Thymus (tissue), 11 donors: ENCODE data around the gene KRT3. TPM values are rescaled to one million over a fixed set of nuclear protein-coding genes. Genes with fewer than 3 reads are reported as not detected.

Source experiments
- DNase-seq, 9 donors: peaks; one replicate each; pipeline ENCODE4 v3.0.0-alpha.2; 2013; ENCODE audit warnings: low spot score in 9 of 9, low read depth in 6 of 9, missing footprints in 1 of 9
- H3K27ac ChIP-seq, 2 donors: one replicate each; pipeline ENCODE4 v1.5.1; 2013; ENCODE audit warnings: control low read depth in 1 of 2, low read depth in 1 of 2, low read length in 1 of 2, mild to moderate bottlenecking in 1 of 2, moderate library complexity in 1 of 2
- H3K27me3 ChIP-seq, 2 donors: one replicate each; pipeline ENCODE4 v1.5.1; 2013; ENCODE audit warnings: low read length in 1 of 2; ENCODE audit not compliant: control insufficient read depth in 2 of 2, insufficient read depth in 1 of 2
- H3K36me3 ChIP-seq, 2 donors: one replicate each; pipeline ENCODE4 v1.5.1; 2013; ENCODE audit warnings: low read length in 1 of 2, mild to moderate bottlenecking in 1 of 2, moderate library complexity in 1 of 2; ENCODE audit not compliant: control insufficient read depth in 2 of 2, insufficient read depth in 2 of 2
- H3K4me1 ChIP-seq, 2 donors: one replicate each; pipeline ENCODE4 v1.5.1; 2013; ENCODE audit warnings: low read length in 2 of 2; ENCODE audit not compliant: control insufficient read depth in 2 of 2, insufficient read depth in 2 of 2
- H3K4me3 ChIP-seq, 2 donors: one replicate each; pipeline ENCODE4 v1.5.1; 2013; ENCODE audit warnings: low read length in 2 of 2, control low read depth in 1 of 2, mild to moderate bottlenecking in 1 of 2
- H3K9me3 ChIP-seq, 2 donors: one replicate each; pipeline ENCODE4 v1.5.1; 2013; ENCODE audit warnings: low read length in 1 of 2, mild to moderate bottlenecking in 1 of 2; ENCODE audit not compliant: control insufficient read depth in 2 of 2, insufficient read depth in 1 of 2
- WGBS: extraction: QIAGEN DNeasy Blood & Tissue Kit; methylation state at CpG from one replicate; pipeline ENCODE4 v1.1.7; 2013; 5-methylcytosine and 5-hydroxymethylcytosine counted together
- polyA plus RNA-seq: library from polyadenylated mRNA; stranded (reverse); fragments of 200-250 nt; gene quantifications from one replicate; pipeline ENCODE4 v1.2.3, GENCODE V29; 2013
- total RNA-seq: library from RNA; stranded (reverse); fragments of 120-200 nt; gene quantifications from one replicate; pipeline ENCODE4 v1.2.4, GENCODE V29; 2013
- donor health status: healthy.

The KRT3 gene
- total and polyA plus RNA-seq, 2 donors = 0.14 to 1.0 TPM

DNA sequence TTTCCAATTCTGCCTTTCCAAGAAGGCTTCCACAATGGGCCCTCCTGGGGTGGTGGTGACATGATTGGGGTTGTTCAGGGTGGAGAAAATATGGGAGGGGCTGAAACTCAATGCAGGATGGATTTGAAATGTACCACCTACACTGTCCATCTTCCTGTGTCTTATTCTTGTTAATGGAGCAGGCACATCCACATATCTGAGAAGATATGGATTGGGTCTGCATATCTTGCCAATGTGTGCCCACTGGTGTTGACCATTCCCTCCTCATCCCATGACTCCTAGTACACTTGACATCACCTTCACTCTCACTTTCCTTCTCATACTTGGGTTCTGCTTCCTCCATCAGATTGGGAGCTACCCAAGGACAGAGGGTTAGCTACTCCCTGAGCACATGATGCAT, 26.0 kb downstream of the KRT3 start:
- Histone ChIP-seq H3K9me3 (no peaks in the 10 kb centered on the region), H3K27ac (no peak overlapping the region), H3K27me3 (peaks cover 0 to 2% of the 10 kb centered on the region in 2 donors), H3K4me1 (no peaks in the 10 kb centered on the region), H3K36me3 (no peaks in the 10 kb centered on the region), H3K4me3 (no peak overlapping the region)
- no peak for DNase-seq

DNA sequence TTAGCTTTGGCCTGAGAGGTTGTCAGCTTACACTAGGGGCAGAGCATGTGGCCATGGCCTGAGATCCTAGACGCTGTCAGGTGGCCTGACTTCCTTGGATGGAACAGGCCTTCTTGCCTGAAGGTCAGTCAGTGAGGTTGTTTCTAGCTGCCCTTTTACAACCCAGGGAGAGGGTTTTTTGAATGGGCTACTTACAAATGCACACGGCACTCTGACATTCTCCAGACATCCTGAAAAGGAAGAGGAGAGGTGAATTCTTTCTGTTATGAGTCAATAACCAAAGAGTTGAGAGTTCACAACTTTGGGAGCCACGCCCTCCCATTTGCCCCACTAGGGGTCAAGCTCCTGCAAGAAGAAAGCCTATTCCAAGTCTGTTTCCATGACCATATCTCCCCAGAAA, 26.6 kb downstream of the KRT3 start:
- WGBS = 73% methylated on average over 3 of the region's 3 CpGs
- Histone ChIP-seq H3K36me3 (no peaks in the 10 kb centered on the region), H3K27me3 (peaks cover 0 to 2% of the 10 kb centered on the region in 2 donors), H3K9me3 (no peaks in the 10 kb centered on the region), H3K4me1 (no peaks in the 10 kb centered on the region), H3K27ac (no peak overlapping the region), H3K4me3 (no peak overlapping the region)
- DNase-seq = no peak

- Histone ChIP-seq H3K9me3 (no peaks in the 10 kb centered on the region), H3K27me3 (peaks cover 0 to 2% of the 10 kb centered on the region in 2 donors), H3K36me3 (no peaks in the 10 kb centered on the region), H3K4me3 (no peak overlapping the region), H3K27ac (no peak overlapping the region), H3K4me1 (no peaks in the 10 kb centered on the region)
- no peak for DNase-seq
- 84% methylated on average over 10 of the region's 10 CpGs for WGBS
Observed at GRCh38 chr12:52768479-52769200, 27.3 kb downstream of the KRT3 start.

- peaks cover 0 to 2% of the 10 kb centered on the region in 2 donors for H3K27me3 ChIP-seq
Observed at GRCh38 chr12:52767427-52767826, 28.5 kb downstream of the KRT3 start.

GRCh38 chr12:52767020-52767379, 28.9 kb downstream of the KRT3 start:
- DNase-seq = no peak
- no peak overlapping the region for H3K4me3 ChIP-seq
- no peaks in the 10 kb centered on the region for H3K9me3 ChIP-seq
- H3K36me3 ChIP-seq = no peaks in the 10 kb centered on the region
- 87% methylated on average over 1 of the region's 1 CpG for WGBS
- H3K4me1 ChIP-seq = no peaks in the 10 kb centered on the region
- no peak overlapping the region for H3K27ac ChIP-seq
- peaks cover 0 to 2% of the 10 kb centered on the region in 2 donors for H3K27me3 ChIP-seq

More at GRCh38 chr12:52767427-52767826, 28.5 kb downstream of the KRT3 start:
- H3K4me1 ChIP-seq = no peaks in the 10 kb centered on the region
- H3K27ac ChIP-seq = no peak overlapping the region
- WGBS = 40% methylated on average over 3 of the region's 3 CpGs
- H3K4me3 ChIP-seq = no peak overlapping the region
- DNase-seq = no peak
- H3K36me3 ChIP-seq = no peaks in the 10 kb centered on the region
- no peaks in the 10 kb centered on the region for H3K9me3 ChIP-seq

- H3K36me3 ChIP-seq = no peaks in the 10 kb centered on the region
- peaks cover 0 to 2% of the 10 kb centered on the region in 2 donors for H3K27me3 ChIP-seq
- H3K27ac ChIP-seq = no peak overlapping the region
- no peak for DNase-seq
- no peaks in the 10 kb centered on the region for H3K9me3 ChIP-seq
- H3K4me3 ChIP-seq = no peak overlapping the region
- 95% methylated on average over 5 of the region's 5 CpGs for WGBS
- H3K4me1 ChIP-seq = no peaks in the 10 kb centered on the region
Observed at GRCh38 chr12:52766351-52767019, 29.4 kb downstream of the KRT3 start.

- Histone ChIP-seq H3K4me1 (no peaks in the 10 kb centered on the region), H3K27me3 (no peaks in the 10 kb centered on the region), H3K36me3 (no peaks in the 10 kb centered on the region), H3K4me3 (no peak overlapping the region), H3K27ac (no peak overlapping the region), H3K9me3 (peaks cover 0 to under 1% of the 10 kb centered on the region in 2 donors)
- 77% methylated on average over 1 of the region's 1 CpG for WGBS
- no peak for DNase-seq
Observed at GRCh38 chr12:52765702-52766101, 30.2 kb downstream of the KRT3 start.

GRCh38 chr12:52763991-52764390, 31.9 kb downstream of the KRT3 start:
- Histone ChIP-seq H3K4me1 (no peaks in the 10 kb centered on the region), H3K4me3 (no peak overlapping the region), H3K27ac (no peak overlapping the region), H3K36me3 (no peaks in the 10 kb centered on the region), H3K9me3 (peaks cover 1 to 9% of the 10 kb centered on the region in 2 donors), H3K27me3 (no peaks in the 10 kb centered on the region)
- WGBS = 81% methylated on average over 2 of the region's 2 CpGs
- DNase-seq = no peak

GRCh38 chr12:52763036-52763659, 32.8 kb downstream of the KRT3 start:
- Histone ChIP-seq H3K4me1 (no peaks in the 10 kb centered on the region), H3K27ac (no peak overlapping the region), H3K9me3 (peaks cover 1 to 9% of the 10 kb centered on the region in 2 donors), H3K36me3 (no peaks in the 10 kb centered on the region), H3K4me3 (no peak overlapping the region), H3K27me3 (no peaks in the 10 kb centered on the region)
- WGBS = 83% methylated on average over 9 of the region's 9 CpGs
- no peak for DNase-seq
